GM19023 (cell line): ENCODE results near the gene MSRB2.

ENCODE experiments used
- ATAC-seq: cut with Tn5 transposase; IDR thresholded peaks from one replicate; pipeline ENCODE4 v1.9.1; 2021; ENCODE audit warnings: mild to moderate bottlenecking, moderate library complexity; ENCODE audit not compliant: unreplicated experiment

The MSRB2 gene

DNA sequence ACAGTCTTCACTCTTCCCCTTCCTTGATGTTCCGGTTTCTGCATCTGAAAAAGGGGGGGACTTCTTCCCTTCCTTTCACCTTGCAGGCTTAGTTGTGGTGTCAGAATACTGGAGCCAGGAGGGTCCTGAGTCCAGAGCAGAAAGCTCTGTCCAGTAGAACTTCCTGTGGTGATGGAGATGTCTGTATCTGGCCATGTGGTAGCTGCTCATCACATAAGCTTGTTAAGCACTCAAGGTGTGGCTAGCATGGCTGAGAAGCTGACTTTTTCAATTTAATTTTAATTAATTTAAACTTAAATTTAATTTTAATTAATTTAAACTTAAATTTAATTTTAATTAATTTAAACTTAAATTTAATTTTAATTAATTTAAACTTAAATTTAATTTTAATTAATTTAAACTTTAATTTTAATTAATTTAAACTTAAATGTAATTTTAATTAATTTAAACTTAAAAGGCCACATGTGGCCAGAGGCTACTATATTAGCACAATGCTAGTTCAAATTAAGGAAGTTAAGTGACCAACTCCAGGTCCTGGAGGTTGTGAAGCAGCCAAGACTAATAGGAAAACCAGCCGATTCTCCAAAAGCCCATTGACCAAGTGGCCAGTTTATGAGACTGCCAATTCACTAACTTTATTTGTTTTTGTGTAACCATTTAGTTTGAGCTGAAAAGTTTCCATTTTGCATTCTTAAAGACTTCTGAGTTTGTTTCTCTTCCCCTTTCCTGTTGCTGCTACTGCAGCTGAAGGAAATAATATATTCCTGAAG, 16.3 kb downstream of the MSRB2 start:
- no peak for ATAC-seq

DNA sequence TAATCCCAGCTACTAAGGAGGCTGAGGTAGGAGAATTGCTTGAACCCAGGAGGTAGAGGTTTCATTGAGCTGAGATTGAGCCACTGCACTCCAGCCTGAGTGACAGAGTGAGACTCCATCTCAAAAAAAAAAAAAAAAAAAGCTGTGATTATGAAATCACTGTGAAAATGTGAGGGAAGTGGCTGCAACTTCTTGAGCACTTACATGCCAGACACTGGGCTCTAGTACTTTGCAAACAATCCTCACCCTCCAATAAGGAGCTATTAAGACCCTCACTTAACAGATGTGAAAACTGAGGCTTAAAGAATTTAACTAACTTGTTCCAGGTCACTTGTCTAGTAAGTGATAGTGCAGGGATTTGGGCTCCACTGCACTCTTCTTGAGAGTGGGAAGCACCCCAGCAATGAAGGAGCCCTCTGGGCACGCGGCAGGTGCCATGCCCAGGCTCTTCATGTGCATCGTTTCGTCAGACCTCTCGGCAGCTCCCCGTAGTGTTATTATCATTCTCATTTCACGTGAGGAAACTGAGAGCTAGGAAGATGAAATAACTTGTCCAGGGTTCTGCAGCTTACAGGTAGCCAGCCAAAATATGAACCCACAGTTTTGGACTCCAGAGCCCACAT, 19.0 kb downstream of the MSRB2 start:
- ATAC-seq, result no peak

DNA sequence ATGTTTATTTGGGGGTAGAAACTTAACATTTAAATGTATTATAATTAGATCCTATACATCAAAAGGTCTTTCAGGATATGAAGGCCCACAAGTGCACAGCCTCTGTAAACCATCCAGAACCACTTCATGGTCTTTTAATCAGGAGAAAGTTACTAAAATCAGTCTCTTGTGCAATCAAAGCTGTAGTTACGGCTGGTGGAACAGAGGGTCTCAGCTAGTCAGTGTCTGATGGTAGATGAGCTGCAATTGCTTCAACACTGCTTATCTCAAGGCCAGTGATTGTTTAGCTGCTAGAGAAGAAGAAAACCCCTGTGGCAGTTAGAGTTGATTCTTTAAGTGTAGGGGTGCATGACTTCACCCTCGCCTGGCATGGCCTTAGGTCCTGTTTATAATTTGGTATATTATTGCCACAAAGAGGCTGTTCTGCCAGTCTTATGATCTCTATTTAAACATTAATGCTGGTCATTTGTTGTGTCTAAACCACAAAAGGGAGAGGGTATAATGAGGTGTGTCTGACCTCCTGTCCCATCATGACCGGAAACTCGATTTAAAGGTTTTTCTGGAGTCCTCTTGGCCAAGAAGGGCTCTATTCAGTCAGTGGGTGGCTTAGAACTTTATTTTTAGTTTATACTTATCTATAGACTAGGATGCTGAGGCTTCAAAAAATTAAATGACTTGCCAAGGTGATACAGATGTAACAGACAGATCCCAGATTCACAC, 21.3 kb downstream of the MSRB2 start:
- no peak for ATAC-seq

DNA sequence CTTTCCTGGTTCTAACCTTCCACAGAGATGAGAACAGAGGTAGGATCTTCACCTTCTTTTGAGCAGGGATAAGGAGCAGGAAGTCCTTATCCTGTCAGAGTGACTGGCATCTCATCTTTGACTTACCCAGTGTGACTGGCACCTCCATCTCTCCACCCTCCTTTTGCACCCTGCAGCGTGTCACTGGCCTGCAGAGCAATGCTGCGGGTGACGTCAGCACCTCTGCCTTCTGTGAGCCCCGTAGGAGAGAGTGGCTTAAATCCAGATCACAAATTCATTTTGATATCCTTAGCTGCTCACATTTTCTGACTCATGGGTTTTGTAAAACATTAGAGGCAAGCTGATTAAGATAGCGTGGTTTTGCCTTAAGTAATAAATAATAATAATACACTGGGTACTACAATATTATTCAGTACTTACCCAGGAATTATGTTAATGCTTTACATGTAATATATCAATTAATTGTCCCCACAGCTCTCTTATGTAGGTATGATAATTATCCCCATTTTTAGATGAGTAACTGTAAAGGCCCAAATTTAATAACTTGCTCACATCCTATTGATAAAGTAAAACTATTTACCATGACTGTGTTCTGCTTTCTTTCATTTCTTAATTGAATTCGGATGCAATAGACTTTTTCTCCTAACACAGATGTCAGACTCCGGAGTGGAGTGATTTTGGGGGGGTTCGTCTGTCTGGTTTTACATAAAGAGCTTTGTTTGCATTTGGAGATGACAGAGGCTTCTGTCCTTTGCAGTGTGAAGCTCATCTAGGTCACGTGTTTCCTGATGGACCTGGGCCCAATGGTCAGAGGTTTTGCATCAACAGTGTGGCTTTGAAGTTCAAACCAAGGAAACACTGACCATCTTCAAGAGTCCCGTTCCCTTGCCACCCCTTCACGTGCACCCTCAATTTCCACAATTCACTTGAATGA, 24.9 kb downstream of the MSRB2 start:
- ATAC-seq, result no peak

DNA sequence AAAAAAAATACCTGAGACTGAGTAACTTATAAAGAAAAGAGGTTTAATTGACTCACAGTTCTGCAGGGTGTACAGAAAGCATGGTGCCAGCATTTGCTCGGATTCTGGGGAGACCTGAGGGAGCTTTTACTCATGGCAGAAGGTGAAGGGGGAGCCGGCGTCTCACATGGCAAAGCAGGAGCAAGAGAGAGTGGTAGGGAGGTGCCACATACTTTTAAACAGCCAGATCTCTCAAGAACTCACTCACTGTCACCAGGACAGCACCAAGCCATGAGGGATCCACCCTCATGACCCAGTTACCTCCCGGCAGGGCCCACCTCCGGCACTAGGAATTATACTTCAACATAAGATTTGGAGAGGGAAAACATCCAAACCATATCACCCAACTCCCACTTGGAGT, 25.8 kb downstream of the MSRB2 start:
- ATAC-seq, result no peak

DNA sequence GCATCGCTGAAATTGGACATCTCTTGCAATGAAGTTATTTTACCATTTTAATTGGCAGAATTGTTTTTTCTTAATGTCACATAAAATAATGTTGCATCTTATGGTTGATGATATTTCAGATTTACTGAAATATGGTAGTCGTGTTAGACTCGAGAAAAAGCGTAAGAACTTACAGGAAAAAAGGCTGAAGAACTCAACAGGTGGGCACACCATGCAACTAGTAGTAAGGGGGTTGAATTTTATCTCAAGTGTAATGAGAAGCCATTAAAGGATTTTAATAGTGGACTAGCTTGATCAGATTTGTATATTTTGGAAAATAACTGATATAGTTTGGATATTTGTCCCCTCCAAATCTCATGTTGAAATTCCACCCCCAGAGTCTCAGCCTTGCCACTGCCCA, 41.1 kb downstream of the MSRB2 start:
- ATAC-seq, result no peak

DNA sequence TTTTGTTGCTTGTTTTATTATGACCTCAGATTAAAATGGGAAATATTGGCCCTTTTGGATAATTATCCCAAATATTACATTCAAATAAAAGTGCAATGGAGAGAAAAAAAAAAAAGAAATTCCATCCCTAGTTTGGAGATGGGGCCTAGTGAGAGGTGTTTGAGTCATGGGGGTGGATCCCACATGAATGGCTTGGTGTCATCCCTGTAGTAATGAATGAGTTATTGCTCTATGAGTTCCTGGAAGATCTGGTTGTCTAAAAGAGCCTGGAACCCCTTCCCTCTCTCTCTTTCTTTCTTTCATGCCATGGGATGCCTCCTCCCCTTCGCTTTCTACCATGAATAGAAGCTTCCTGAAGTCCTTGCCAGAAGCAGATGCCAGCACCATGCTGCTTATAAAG, 44.3 kb downstream of the MSRB2 start:
- ATAC-seq, result no peak

DNA sequence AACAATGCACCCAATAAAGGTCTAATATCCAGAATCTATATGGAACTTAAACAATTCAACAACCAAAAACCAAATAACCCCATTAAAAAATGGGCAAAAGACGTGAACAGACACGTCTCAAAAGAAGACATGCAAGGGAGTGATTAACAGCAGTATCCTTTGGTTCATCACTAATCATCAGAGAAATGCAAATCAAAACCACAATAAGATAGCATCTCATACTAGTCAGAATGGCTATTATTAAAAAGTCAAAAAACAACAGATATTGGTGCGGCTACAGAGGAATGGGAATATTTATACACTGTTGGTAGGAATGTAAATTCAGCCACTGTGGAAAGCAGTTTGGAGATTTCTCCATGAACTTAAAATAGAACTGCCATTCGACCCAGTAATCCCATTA, 46.6 kb downstream of the MSRB2 start:
- ATAC-seq, result no peak

DNA sequence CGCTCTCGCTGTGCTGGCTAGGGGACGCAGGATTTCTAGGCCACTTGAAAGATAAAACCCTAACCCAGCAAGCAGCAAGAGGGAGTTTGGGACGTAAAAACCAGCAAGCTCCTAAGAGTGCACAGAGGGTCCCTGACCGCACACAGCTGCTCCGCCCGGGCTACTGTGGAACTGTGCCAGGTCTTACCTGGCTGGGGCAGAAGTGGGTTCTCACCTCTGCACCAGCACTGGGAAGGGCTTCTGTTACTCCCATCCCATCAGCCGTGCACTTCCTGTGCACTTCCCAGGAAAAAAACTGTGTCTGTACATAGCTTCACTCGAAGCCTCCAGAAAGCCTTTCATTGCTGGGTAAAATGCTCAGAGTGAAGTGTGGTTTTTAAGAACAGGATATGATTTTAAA, 50.9 kb downstream of the MSRB2 start:
- ATAC-seq, result no peak

DNA sequence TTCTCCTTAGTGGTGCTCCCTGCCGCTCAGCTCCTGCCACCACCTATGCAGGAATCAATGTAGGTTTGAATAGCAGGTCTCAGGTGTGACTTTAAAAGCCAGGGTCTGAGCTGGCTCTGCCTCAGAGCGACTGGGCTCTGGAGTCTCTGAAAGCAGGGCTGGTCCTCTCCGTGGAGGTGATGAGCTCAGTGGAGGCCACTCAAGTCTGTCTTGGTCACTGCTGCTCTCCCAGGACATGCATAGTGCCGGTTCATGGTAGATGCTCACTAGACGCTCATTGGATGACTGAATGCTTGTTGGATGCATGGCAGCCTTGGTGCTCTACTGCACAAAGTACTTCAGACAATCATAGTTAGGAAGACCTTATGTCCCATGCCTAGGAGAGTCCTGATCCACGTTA, 51.7 kb downstream of the MSRB2 start:
- ATAC-seq, result no peak

DNA sequence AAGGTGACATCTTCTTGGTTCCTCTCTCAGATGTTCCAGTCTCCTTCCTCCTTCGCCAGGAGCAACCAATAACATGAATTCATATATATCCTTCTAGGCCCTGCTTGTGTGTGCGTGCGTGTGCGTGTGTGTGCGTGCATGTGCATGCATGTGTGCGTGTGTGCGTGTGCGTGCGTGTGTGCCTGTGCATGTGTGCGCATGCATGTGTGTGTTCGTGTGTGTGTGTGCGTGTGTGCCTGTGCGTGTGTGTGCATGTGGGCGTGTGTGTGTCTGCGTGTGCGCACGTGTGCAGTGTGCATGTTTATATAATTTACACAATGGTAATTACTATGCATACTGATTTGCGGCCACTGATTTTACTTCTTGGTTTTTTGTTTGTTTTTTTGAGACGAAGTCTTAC, 52.8 kb downstream of the MSRB2 start:
- no peak for ATAC-seq

DNA sequence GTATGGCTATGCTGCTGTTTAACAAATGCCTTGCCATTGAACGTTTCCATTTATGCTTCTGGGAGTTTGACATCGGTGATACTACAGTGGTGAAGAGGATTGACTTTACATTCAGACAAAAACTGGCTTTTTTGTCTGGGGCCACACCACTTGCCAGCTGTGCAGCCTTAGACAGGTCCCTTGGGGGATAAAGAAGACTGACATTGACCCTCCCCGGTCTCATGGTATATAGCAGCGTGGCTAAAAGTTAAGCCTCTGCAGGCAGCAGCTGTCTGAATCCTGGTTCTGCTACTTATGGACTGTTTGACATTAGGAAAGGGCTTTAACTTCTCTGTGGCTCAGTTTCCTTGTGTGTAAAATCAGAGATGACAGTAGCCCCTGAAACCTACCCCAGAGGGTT, 54.7 kb downstream of the MSRB2 start:
- ATAC-seq, result no peak

DNA sequence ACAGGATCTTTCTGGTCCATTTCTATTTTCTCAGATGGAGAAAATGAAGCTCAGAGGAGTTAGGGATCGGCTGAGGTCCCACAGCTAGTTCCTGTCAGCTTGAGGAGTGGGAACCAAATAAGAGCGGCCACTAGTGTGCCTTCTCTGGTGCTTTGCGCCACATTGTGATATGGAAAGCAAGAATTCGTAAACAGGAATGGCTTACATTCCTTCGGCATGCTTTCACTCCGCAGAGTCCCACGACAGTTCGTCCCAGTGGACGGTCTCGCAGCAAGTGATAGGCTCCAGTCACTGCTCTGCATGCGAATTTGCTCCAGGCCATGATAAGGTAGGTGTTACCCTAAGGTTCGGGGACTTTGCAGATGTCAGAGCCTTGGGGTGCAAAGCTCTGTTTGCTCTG, 55.2 kb downstream of the MSRB2 start:
- ATAC-seq, result no peak

DNA sequence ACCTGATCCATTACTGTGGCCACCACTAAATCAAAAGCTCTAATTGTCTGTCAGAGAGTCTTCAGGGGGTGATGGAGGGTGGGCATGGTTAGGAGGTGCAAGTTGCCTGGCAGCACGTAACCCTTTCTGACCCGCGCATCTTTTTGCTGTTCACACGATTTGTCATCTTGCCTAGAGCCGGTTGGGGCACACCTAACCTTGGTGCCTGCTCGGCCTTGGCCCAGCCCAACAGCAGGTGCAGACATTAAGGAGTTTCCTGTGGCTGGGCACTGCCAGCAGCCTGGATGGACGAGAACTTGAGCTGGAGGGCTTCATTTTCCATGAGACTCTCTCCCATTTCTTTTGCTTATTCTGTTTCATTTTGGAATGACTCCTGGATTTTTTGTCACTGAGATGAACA, 55.7 kb downstream of the MSRB2 start:
- no peak for ATAC-seq

DNA sequence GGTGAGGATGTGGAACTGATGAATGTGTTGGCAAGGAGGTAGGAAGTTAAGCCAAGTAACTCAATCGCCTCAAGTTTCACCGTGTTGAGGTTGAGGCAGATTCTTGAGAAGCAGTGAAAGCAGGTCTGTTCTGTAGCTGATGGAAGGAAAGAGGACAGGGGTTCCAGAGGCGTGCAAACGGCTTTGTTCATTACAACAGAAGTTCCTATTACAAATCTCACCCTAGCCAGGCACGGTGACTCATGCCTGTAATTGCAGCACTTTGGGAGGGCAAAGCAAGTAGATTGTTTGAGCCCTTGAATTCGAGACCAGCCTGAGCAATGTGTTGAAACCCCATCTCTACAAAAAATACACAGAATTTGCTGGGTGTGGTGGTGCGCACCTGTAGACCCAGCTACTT, 59.8 kb downstream of the MSRB2 start:
- no peak for ATAC-seq

DNA sequence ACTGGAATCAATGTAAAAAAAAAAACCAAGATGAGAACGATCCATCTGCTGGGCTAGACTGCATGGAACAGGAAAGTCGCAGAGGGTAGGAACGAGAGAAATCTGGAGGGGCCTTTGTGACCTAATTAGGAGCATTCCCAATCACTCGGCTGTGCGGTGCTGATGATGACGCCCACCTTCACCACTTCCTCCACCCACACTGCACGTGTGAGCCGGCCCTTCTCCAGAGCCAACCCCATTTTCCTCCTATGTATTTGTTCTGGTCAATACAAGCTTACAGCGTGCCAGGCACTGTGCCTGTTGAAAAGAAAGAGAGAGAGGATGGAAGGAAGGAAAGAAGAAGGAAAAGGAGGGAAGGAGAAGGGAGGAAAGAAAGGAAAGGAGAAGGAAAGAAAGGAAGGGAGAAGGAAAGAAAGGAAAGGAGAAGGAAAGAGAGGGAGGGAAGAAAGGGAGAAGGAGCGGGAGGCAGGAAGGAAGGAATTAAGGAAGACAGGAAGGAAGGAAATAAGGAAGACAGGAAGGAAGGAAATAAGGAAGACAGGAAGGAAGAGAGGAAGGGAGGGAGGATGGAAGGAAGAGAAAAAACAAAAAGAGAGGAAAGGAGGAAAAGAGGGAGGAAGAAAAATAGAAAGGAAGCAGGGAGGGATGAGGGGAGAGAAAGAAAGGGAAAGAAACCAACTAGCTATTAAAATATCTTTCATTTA, 61.2 kb downstream of the MSRB2 start:
- ATAC-seq, result no peak

DNA sequence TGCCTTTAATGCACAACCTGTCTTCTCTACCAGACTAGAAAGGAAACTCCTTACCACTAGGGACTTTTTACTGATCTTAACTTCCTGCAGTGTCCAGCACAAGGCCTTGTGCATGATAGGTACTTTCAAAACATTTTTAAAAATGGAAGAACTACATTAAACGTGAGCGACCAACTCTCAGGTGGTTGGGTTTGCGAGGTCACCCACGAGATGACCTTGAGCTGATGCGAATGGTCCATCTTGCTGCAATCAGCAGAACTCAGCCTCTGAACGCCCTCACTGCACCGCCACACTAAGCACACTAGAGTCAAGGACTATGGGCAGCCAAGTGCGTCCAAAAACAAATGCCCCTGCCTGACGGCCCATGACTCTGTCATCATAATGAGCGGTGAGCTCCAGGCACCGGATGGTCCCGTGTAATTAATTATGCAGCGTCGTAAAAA, 61.9 kb downstream of the MSRB2 start:
- ATAC-seq, result peak; percentile 46

DNA sequence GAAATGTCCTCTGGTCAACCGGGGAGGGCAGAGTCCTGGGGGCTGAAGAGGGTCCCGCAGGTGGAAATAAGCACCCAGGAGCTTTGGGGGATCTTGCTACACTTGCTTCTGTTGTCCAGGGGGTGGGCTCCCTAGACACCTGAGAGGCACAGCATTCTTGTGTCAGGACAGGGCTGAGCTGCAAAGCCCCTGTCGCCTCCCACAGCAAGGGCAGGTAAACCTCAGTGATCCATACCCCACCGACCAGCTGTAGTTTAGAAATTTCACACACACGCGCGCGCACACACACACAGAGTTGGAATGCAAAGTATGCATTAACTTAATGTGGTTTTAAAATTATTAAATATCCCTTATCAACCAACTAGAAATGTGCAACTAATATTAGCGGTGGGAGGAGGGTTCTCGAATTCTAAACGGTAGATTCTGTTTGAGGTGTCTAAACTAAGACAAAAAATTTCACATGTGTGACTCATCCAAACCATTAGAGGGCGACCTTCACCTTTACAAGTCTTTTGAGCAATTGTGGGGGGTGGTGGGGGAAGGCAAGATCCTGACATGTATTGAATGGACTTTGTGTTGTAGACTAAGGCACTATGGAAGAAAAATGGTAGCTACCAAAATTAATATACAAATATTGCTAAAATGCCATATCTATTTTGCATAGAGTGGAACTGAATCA, 62.5 kb downstream of the MSRB2 start:
- ATAC-seq, result peak; percentile 56

DNA sequence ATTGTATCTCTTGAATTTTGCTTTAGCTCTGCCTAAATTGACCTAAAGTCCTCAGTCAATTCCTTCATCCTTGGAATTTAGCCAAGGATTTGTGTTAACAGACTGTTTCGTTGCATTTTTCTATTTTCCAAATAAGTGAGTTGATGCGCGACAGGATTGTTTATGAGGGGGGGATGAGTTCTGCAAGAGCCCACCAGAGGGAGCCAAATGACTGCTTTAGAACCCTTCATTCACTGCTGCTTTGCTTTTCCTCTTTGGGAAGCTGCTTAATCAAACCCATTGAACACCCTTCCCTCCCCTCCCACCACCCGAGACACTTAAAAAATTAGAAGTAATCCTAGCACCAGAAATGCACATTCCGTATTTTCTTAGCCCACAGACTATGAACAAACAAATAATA, 63.0 kb downstream of the MSRB2 start:
- peak; percentile 61 for ATAC-seq
